ENCODE results near the gene FBXO22.

Gene FBXO22

DNA sequence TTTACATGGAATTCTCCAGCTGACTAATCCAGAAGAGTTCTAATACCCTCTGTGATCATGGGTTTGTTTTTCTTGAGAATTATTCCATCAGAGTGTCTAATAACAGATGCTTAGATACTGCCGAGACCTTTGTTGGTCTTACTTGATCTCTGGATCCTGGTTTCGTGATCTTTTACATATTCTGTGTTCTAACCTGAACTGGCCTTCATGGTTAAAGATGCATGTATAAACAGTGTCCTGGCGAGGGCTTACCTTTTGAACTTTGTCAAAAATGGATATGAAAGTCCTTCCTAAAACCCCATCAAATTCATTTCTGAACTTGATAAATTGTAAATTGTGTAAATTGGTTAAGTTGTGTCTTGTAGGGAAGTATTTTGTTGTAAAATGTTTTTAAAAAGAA, 35.7 kb upstream of the FBXO22 start:
- TF ChIP-seq CTCF (IDR thresholded peaks at IDR 0.05): no peak

GRCh38 chr15:75869446-75869845, 34.2 kb upstream of the FBXO22 start:
- no peak for TF ChIP-seq CTCF (IDR thresholded peaks at IDR 0.05)

GRCh38 chr15:75872403-75872990, 31.2 kb upstream of the FBXO22 start:
- no peak for TF ChIP-seq CTCF (IDR thresholded peaks at IDR 0.05)

DNA sequence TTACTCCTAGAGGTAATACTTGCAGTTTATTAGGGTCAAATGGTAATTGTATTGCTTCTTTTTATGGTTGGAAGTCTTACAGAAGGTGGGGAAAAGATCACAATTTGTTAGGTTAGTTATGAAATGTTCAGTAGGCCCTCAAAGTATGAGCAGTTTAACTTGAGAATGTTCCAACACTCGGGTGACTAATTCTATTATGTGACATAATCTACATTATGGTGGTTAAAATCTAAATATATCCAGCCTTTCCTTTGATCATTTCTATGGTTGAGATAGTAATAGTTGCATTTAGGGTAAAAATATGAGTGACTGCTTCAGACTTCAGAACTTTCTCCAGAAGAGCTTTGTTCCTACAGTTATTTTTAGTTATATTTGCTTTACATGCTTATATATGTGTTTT, 19.6 kb upstream of the FBXO22 start:
- TF ChIP-seq CTCF (IDR thresholded peaks at IDR 0.05): no peak

GRCh38 chr15:75887178-75887577, 16.5 kb upstream of the FBXO22 start:
- TF ChIP-seq CTCF (IDR thresholded peaks at IDR 0.05): no peak

DNA sequence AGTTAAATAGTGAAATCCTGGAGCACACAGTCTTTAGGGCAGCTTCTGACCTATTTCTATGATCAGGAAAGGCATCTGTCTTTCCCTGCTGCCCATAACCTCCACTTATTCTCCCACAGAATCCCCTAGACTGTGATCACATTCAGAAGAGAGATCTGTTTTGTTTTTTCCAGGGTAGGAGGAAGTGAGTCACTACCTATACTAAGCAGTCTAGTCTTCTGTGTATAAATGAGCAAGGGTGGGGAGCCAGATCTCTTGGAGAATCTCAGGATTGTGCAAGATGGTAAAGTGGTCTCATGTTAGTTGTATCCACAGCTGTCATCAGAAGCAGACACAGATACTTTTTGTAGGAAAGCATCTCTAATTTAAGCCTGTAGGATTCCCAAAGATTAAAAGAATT, 11.8 kb upstream of the FBXO22 start:
- no peak for TF ChIP-seq CTCF (IDR thresholded peaks at IDR 0.05)

GRCh38 chr15:75895731-75896130, 7.9 kb upstream of the FBXO22 start:
- no peak for TF ChIP-seq CTCF (IDR thresholded peaks at IDR 0.05)

GRCh38 chr15:75900577-75900976, 3.1 kb upstream of the FBXO22 start:
- no peak for TF ChIP-seq CTCF (IDR thresholded peaks at IDR 0.05)

Measured in LNCAP (cell line).